DMS79 (cell line): Measurements from ENCODE around the gene CLDN5.

Source experiments
- DNase-seq: peaks from one replicate; lab custom pipeline; 2025; lab: John Stamatoyannopoulos, UW

Gene CLDN5

GRCh38 chr22:19503869-19504268 lies 20.3 kb downstream of the CLDN5 start:
- DNase-seq = no peak

GRCh38 chr22:19503367-19503766 lies 20.8 kb downstream of the CLDN5 start:
- no peak for DNase-seq

GRCh38 chr22:19501897-19502447 lies 22.2 kb downstream of the CLDN5 start:
- DNase-seq = no peak

GRCh38 chr22:19499880-19500242 lies 24.3 kb downstream of the CLDN5 start:
- DNase-seq = no peak

DNA sequence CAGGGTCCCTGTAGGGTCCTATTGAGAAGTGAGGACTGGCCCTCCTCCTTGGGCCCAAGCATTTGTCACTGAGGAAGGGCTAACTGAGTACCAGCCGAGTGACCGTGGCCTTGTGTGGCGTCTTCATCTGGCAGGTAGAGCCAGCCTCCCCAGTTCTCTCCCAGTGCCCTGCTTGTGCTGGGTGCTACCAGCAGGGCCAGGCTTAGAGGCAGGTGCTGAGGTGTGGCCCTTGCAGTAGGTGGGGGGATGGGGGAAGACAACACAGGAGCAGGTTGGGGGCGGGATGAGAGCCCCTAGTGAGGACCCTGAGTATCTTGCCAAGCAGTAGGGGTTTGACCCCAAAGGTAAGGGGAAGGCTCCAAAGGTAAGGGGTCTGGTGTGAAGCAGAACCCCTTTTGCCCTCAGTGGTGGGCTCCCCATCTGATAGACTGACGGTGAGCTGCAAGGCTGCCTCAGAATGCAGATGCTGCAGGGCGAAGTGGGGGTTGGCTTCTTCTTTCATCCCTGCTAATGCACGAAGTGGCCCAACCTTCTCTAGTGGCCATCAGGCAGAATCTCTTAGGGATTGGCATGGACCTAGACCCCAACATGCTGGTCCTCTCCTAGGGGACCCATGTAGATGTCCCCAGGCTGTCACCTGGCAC lies 24.9 kb downstream of the CLDN5 start:
- DNase-seq = no peak

DNA sequence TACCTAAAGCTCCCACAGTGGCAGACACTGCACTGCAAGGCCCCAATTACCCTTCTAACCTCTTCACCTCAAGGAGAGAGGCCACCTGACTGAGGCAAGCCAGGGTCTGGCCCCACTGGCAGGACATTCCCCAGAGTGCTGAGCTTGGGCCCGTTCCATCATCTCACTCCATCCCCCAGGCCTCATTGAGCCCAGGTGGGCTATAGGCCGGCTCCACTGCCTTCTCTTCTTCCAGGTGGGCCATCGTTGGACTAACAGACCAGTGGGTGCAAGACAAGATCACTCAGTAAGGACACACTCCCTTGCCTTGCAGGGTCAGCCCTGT lies 25.4 kb downstream of the CLDN5 start:
- no peak for DNase-seq

- DNase-seq = no peak
These were observed 25.9 kb downstream of the CLDN5 start for GRCh38 chr22:19498154-19498865.

DNA sequence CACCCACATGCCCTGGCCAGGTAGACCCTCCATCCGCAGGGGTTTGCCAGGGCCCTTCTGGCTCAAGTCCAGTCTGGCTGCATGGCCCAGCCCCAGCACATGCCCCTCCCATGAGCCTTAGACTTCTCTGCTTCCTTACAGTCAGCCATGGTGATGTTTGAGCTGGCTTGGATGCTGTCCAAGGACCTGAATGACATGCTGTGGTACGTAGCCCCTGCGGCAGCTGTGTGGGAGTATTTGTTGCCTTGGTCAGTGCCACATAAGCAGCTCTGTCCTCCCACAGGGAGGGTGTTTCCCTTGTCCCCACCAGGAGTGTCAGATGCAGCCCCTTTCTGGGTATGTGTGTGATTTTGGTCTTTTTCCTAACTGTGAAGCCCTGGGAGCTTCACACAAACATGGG lies 27.0 kb downstream of the CLDN5 start:
- DNase-seq = no peak

DNA sequence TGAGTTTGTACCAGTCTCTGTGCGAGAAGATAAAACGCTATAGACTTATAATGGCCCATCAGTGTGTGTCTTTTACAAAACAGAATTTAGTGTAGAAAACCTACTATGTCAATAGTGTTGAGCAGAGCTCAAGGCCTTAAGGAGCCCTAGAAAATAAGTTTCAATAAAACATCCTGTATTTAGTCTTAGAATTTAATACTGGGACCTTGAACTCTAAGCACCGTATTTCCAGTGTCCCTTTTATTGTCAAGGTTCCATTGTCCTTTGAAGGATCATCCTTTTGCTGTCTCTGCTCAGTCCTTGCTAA lies 27.9 kb downstream of the CLDN5 start:
- no peak for DNase-seq

DNA sequence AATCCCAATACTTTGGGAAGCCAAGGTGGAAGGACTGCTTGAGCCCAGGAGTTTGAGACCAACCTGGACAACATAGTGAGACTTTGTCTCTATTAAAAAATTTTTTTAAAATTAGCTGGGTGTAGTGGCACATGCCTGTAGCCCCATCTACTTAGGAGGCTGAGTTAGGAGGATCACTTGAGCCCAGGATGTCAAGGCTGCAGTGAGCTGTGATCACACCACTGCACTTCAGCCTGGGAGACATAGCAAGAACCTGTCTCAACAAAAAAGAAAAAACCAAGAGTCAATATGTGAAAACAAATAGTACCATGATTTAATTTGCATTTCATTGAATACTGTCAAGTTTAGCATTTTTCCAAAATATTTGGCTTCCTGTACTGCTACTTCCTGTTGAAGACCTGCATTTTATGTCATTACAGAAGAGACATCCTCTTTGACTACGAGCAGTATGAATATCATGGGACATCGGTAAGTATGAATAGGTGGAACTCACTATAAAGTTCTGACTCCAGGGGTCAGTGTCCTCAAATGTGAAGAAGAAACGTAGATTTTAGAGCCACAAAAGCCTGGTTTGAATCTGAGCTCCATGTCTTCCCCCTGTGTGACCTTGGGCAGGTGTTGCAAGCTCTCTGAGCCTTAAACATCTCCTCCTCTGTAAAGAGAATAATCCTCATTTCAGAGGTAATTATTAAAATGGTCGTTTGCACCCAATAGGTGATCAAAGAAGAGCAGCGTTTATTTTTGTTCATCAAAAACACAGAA lies 28.5 kb downstream of the CLDN5 start:
- DNase-seq = no peak

- DNase-seq = no peak
These were observed 29.5 kb downstream of the CLDN5 start for GRCh38 chr22:19494676-19495173.

GRCh38 chr22:19494001-19494560 lies 30.1 kb downstream of the CLDN5 start:
- DNase-seq = no peak

DNA sequence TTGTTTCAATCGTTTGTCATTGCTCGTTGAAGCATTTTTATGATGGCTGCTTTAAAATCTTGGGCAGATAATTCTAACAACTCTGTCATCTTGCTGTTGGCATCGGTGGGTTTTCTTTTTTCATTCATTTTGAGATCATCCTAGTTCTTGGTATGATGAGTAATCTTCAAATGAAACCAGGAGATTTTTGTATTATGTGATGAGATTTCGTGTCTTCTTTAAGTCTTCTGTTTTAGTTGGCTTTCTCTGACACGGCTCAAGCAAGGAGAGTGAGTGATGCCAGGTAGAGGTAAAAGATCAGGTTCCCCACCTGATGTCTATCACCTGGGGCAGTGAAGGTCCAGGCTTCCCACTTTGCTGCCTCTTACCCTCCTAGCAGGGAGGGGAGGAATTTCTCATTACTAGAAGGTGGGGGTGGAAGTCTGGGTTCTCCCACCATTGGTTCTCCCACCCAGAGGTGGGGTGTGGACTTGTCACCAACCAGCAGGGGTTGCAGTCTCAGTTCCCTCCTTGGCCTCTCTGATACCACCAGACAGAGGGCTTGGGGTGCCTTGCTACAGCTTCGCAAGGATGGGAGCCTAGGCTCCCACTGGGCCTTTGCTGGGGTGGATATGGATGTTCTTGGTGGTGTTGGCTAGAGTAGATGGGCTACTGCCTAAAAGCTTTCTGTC lies 31.6 kb downstream of the CLDN5 start:
- DNase-seq = no peak

DNA sequence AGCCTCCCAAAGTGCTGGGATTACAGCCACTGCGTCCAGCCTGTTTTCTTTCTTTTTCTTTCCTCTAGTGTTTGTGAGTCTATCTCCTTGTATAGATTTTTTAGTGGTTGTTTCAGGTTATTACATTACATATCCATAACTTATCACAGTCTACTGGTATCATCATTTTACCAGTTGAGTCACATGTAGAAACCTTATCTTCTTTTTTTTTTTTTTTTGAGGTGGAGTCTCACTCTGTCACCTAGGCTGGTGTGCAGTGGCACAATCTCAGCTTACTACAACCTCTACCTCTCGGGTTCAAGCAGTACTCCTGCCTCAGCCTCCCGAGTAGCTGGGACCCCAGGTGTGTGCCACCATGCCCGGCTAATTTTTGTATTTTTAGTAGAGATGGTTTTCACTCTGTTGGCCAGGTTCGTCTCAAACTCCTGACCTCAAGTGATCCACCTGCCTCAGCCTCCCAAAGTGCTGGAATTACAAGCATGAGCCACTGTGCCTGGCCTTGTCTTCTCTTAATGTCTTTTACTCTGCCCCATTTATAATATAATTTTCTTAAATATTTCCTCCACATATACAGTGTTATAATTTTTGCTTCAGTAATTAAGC lies 33.5 kb downstream of the CLDN5 start:
- no peak for DNase-seq

GRCh38 chr22:19488884-19489843 lies 35.0 kb downstream of the CLDN5 start:
- no peak for DNase-seq

DNA sequence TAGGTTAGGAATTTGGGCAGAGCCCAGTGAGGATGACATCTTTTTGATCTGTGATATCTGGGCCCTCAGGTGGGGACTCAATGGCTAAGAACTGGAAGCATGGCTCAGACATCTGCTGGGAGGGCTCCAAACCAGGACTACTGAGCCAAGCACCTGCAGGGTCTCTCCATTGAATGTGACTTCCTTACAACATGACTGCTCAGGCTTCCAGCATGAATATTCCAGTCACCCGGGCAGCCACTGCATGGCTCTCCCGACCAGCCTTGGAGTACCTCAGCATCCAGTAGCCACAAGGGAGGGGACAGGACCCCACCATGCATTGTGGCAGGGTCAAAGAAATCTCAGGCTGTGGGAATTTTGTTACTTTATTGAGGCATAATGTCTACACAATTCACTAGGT lies 35.9 kb downstream of the CLDN5 start:
- no peak for DNase-seq

DNA sequence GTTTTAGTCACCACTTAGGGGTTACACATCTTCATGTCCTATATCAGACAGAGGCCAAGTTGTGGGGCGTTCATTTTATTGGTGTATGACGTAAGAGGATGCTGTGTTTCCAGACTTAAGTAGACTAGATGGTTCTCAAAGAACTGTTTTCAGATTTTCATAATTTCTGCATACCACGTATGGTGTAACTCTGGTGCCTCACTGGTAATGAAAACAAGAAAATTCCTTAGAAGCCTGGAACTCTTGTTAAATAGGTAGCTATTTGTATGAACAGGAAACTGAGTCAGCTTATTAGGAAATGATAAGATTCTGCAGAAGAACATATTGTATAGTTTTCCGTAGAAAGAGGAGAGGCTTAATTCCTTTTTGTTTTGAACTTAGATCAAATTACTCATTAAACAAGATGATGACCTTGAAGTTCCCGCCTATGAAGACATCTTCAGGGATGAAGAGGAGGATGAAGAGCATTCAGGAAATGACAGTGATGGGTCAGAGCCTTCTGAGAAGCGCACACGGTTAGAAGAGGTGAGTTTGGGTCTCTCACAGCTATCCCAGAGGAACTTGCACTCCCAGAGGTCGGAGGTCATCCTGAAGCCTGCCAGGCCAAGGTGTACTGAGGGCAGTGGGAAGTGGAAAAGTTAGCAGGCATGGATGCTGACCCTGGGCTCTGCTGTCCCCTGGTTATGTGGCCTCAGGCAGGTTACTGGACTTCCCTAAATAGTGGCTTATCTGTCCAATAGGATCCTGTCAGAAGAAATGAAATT lies 40.5 kb downstream of the CLDN5 start:
- no peak for DNase-seq

- DNase-seq = no peak
These were observed 41.9 kb downstream of the CLDN5 start for GRCh38 chr22:19482297-19482696.

DNA sequence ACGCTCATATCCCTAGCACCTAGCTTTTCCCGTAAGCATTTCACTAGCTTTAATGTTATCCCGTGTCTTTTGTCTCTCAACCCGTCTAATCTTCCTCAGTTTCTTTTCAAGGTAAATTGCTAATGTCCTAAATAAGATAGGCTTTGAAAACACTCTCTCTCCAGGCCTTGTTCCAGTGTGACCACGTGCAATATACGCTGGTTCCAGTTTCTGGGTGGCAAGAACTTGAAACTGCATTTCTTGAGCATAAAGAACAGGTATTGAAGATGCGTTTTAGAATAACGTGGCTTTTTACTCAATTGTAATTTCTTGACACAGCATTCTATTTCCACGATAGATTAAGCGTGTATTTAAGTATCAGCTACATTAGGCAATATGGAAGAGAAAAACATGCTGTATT lies 43.4 kb downstream of the CLDN5 start:
- no peak for DNase-seq

- no peak for DNase-seq
These were observed 44.0 kb downstream of the CLDN5 start for GRCh38 chr22:19480173-19480568.
